Stimulated activated CD4-positive, alpha-beta T cell treated with anti-CD3 and anti-CD28 coated beads, Interleukin-4, amount 100 ng/mL, for 24 hours (primary cell): ENCODE data around the gene MUCL3.
"Not testable (repeated sequence)": the region's sequence is repeated elsewhere in the genome, so short reads cannot be mapped to it uniquely, and the experiment has no call there.

Experiments used
- DNase-seq: peaks from one replicate; pipeline ENCODE4 v3.0.0-alpha.2; 2020

Gene MUCL3

DNA sequence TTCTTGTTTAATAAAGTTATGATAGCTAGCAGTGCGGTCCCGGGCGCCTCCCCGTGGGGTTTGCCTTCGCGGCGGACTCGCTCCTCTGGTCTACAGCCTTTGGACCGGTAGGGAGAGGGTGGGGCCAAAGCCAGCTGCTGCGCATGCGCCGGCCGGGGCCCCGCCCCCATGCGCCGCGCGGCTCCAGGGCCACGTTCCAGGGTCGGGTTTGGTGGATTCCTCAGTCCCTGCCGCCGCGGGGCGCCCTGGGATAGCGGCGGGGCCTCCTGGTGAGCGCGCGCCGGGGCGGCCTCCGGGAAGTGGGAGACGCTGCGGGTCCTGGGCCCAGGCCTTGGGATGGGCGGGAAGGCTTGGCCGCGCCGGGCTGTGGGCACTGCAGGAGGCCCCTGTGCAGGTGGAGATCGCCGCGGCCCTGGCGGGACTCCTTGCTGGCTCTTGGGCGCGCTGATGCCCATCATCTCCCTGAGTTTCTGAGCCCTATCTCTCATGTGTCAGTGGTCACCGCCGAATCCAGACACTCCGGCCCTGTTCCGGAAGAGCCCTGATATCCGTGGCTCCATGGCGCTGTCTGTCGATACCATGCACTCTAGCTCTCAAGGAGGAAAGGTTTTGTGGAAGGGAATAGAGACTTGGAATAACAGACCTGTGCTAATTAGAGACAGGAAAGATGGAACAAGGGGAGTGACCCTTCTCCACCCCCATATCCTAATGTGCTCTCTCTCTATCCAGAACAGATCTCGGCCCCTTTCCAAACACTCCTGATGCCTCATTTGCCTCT is 26.5 kb upstream of the MUCL3 start, which contains the start of gene VARS2:
TSS of gene VARS2 (plus strand) at position 163 of the 778 bp plus-strand sequence. CDS start at position 762, 599 bp downstream.
- DNase-seq: peak; percentile 85

DNA sequence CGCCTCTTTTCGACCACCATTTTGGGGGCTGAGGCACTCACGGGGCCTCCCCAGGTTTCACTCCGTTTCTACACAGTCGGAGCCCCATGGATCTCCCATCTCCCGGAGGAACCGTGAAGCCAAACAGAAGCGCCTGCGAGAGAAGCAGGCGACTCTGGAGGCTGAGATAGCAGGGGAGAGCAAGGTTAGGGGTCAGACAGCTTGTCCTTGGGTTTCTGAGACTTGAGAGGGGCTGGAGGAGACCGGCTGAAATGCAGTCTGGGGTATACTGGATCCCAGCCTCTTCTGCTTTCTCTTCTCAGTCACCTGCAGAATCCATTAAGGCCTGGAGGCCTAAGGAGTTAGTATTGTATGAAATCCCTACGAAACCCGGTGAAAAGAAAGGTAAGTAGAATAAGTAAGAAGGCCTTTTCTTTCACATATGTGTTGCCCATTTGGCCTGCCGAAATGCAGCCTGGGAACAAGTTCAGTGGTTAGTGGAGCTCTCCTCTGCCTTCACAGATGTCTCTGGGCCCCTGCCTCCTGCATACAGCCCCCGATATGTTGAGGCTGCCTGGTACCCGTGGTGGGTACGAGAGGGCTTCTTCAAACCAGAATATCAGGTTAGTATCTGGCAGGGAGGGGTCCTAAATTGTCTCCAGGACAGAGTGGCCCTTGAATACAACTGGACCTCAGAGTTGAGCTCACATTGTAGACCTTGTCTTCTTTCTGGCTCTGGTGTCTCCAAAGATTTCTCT is 25.8 kb upstream of the MUCL3 start:
- DNase-seq: no peak

DNA sequence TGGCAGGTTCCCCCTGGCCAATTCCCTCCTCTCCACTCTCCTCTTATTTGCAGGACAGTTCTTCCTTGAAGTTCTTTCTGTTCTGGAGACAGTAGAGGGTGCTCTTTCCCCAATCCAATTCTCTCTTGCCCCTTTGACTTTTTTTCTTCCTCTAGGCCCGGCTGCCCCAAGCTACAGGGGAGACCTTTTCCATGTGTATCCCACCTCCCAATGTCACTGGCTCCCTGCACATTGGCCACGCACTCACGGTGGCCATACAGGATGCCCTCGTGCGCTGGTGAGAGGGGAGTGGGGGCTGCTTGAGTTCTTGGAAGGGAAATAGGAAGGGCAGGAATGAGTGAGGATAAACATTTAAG is 25.2 kb upstream of the MUCL3 start:
- peak; percentile 13 for DNase-seq

DNA sequence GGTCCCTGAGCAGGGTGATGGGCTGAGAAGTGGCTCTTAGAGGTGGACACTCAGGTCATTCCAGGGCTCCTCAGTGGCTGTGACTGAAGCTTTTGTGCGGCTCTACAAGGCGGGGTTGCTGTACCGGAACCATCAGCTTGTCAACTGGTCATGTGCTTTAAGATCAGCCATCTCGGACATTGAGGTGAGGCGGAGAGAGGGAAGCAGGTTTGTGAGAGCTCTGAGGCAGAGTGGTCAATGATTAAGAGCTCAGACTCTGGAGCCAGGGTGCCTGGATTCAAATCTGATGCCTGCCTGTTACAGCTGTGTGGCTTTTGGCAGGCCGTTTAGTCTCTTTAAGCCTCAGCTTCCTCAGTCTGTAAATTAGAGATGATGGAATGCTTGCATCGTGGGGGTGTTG is 23.7 kb upstream of the MUCL3 start:
- DNase-seq: no peak

DNA sequence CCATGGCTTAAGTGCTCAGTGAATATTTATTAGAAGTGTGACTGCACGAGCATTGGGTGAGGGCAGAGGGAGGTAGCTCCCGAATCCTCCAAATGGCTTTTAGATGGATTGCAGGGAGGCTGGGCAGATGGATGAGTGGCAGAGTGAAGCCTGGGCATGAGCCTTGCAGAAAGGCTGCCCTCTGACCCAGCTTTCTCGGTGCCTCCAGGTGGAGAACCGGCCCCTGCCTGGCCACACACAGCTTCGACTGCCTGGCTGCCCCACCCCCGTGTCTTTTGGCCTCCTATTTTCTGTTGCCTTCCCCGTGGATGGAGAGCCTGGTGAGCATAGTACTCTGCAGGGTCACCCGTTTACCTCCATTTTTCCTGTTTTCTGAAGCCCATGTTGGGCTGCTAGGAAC is 23.3 kb upstream of the MUCL3 start:
- DNase-seq: no peak

DNA sequence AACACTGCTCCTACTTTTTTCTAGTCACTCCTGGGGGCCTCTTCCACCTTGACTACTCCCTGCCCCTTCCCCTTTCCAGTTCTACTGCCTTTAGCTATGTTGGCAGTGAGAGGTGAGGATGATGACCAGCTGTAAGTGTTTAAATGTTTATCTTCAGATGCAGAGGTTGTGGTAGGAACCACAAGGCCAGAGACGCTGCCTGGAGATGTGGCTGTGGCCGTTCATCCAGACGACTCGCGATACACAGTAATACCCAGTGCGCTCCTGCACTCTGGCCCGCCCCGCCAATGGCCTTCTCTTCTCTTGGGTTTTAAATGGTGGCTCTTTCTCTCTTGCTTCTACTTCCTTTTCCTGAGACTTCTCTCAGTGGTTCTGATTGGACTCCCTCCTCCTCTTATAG is 22.1 kb upstream of the MUCL3 start:
- no peak for DNase-seq

DNA sequence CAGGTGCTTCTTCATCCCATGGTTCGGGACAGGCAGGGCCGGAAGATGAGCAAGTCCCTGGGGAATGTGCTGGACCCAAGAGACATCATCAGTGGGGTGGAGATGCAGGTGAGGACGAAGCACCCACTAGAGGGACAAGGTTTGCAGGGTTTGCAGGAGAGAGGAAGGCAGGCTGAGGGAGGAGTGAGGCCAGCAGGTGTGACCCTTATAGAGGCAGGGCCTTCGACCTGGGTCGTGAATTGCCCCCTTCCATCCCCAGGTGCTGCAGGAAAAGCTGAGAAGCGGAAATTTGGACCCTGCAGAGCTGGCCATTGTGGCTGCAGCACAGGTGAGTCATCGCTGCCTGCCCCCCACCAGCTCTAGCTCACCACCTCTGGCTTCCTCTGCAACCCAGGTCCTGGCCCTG is 18.3 kb upstream of the MUCL3 start:
- no peak for DNase-seq

DNA sequence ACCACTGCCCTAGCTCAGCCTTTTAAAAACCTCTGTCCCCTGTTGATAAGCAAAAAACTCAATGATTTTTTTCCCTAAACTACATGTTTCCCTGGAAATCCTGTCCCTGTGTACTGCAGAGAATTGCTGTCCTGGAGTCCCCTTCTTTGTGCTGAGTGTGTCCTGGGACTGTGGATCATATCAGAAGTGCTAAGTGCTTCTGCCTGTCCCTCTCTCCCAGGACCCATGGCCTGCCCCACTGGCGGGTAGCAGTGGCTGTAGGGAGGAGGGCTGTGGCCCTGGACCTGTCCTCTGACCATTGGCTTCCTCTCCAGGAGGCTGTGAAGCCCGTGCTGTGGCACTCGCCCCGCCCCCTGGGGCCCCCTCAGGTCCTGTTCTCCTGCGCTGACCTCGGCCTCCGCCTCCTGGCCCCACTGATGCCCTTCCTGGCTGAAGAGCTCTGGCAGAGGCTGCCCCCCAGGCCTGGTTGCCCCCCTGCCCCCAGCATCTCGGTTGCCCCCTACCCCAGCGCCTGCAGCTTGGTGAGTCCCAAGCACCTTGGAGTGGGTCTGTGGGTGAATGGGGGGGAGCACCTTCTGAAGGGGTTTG is 16.6 kb upstream of the MUCL3 start:
- DNase-seq: not testable (repeated sequence)

DNA sequence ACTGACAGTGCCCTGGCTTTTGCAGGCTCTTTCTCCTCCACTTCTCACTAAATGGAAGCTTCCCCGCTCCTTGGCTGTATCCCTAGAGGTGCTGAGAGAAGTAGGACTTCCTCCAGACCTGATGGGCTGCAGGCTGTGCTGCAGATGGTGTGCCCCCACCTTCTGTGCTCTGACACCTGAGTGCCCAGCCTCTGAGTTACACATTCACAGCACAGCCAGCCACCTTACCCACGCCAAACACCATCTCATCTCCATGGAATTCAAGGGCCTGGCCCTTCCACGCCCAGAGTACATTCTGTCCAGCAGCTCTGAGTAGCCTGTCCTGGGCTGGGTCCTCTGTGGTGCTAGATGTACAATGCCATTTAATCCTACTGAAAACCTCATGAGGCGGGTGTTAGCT is 14.1 kb upstream of the MUCL3 start:
- DNase-seq: no peak

DNA sequence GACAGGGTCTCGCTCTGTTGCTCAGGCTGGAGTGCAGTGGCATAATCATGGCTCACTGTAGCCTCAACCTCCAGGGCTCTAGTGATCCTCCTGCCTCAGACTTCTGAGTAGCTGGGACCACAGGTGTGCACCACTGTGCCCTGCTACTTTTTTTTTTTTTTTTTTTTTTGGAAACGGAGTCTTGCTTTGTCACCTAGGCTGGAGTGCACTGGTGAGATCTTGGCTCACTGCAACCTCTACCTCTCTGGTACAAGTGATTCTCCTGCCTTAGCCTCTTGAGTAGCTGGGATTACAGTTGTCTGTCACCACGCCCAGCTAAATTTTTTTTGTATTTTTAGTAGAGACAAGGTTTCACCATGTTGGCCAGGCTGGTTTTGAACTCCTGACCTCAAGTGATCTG is 13.7 kb upstream of the MUCL3 start:
- not testable (repeated sequence) for DNase-seq

DNA sequence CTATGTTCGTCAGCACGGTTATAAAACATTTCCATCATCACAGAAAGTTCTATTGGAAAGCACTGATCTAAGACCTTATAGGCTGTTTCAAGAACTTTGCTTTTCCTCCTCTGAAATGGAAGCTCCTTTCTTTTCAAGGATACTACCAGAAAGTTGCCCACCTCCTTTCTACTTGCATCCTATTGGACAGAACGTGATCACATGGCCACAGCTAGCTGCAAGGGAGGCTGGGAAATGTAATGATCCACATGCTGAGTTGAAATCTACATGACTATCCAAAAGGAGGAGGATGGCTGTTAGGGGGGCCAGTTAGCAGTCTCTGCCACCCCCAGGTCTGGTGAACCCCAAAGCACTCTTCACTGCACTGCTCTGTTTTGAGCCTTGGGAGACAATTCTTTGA is 12.1 kb upstream of the MUCL3 start:
- no peak for DNase-seq

DNA sequence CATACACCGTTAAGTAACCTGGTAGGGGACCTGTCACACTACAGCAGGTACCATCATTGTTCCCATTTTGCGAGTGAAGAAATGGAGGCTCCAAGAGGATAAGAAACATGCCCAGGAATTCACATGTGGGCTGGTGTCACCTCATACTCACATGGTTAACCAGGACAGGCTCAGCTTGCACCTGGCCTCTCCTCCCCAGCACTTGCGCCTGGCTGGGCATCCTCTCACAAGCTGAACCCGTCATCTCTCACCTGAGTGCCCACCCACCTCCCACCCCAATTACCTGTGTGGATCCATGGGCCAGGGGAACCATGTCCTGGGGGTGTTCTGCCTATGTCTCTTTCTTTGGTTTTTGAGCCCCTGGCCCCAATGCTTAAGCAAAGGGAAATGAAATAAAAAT is 10.3 kb upstream of the MUCL3 start:
- DNase-seq: no peak

DNA sequence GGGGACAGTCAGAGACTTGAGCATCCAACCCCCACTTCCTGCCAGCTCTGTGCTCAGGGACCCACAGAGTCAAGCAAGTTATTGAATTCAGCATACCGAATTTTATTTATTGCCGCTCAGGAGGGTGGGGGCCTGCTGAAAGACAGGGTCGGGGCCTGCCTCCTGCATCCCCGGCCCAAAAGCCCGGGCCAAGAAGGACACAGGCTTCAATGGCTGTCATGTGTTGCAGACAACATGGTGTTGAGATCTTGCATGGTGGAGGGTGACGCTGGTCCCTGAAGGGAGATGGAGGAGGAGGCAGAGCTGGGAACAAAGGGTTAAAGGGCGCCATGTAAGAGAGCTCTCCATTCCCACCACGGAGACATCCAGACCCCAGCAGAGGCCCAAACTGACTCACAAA is 9.5 kb upstream of the MUCL3 start:
- DNase-seq: no peak

DNA sequence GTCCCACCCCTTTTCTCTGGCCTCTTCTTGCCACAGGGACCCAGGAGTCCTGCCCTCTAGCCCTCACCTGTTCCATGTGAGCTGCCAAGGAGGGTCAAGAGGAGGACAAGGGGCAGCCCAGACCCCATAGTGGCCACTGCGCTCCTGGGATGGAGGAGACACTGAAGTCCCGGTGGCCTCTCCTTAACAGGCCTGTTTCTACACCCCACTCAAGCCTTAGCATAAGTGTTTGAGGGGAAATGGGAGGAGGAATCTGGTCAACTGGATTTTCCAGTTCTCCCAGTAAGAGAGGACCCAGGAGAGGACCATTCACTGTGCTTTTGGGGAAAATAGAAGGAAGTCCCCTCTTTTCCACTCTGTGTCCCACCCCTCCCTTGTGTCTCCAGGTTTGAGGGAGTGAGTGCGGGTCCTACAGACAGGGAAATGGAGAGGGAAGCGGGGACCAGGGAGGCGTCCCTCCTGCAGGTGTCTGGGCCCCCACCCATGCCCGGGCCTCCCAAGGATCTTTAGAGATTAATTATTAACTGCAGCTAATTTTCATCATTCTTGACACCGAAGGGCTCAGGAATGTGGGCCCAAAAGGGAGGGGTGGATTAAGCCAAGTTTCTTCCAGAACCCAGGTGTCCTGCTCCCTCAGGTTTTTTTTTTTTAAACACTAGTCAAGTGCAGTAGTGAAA is 8.7 kb upstream of the MUCL3 start, which contains the start of gene SFTA2:
TSS of gene SFTA2 (minus strand) at position 202 of the 677 bp plus-strand sequence. CDS start at position 128, 74 bp downstream.
- no peak for DNase-seq

DNA sequence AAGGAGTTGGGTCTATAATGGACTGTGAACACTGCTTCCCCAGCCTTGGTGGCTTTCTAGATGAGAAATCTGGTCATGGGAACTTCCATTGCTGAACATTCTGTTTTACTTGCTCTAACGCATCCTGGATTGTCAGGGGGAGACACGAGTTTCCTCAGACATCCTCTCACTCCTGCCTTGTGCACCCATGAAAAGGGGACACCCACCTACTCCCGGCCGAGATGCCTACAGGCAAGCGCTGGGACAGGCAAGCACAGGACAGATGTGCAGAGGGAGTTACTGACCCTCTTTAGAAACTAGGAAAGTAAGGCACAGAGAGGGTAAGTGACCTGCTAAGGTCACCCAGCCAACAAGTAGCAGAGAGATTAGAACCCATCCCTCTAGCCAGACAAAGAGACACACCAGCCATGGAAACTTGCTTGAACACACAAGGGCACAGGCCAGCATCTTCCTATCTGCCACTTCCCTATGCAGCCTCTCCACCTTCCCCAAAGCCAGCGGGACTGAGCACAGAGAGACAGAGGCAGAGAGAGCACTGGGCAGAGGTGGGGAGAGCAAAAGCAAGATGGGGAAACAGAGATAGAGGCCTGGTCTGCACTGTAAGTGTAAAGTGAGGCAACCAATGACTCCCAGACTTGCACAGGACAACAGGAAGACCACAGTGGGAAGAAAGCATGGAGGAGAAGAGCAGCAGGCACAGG is 8.0 kb upstream of the MUCL3 start:
- no peak for DNase-seq

DNA sequence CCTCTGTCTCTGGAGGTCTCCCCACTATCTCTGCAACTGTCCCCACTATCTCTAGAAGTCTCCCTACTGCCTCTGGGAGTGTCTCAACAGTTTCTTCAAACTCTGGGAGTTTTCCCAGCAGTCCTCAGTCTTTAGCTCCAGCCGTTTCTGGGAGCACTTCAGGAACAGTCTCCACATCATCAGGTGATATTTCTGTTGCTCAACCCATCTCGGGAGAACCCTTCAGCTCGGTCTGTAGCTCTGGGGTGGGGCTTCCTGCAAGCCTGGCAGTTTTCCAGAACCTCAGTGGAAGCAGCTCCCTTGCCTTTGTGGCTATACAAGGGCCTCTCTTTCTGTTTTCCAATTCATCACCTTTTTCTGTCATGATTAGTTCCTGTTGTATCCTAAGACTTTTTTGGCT is 5.8 kb upstream of the MUCL3 start:
- no peak for DNase-seq

DNA sequence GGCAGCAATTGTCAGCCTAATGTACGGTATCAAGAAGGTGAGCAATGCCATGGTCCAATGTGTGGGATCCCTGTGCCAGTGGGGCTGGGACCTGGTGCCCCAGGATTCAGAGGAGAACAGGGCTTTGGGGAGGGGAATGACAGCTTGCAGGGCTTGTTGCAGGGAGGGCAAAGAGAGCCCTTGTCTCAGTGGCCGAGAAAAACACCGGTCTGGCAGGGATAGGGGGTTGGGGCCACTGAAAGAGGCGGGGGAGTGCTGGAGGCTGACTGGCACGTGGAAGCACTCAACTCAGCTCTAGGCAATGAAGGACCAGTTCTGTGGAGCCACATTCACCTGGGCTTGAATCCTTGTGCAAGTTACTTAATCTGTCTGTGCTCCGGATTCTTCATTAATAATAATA is 3.5 kb upstream of the MUCL3 start:
- no peak for DNase-seq

DNA sequence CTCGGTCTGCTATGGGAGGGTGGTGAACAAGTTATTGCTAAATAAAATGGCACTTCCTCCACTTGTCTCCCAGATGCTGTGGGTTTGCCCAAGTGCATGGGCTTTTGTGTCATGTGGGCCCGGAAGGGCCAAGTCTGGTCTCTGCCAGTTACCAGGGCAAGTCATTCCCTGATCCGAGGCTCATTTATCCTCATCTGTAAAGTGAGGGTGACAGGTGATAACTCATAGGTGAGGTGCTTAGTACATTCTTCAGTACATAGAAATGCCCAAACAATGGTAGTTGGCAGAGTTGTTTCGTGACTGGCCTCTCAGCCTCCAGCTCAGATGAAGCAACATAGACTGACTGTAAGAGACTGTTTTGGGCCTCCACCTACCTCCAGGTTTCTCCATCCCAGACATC is 2.0 kb upstream of the MUCL3 start:
- DNase-seq: no peak

DNA sequence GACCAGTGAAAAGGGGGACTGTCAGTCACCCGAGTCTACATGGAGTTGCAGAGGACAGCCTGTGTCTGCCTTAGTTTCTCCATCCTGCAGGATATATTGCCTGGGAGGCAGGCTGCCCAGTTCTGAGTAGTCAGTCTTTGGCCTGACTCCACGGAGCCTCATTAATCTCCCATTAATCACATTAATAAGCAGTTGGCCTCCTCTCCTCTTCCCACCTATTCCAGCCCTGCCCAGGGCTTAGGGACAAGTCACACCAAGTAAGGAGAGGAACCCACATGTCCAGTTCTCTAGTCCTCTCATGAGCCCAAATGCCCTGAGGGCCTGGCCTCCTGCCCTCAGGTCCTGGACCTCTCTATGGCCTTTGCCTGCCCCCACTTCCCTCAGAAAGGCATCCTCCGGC is 1.3 kb upstream of the MUCL3 start:
- no peak for DNase-seq

DNA sequence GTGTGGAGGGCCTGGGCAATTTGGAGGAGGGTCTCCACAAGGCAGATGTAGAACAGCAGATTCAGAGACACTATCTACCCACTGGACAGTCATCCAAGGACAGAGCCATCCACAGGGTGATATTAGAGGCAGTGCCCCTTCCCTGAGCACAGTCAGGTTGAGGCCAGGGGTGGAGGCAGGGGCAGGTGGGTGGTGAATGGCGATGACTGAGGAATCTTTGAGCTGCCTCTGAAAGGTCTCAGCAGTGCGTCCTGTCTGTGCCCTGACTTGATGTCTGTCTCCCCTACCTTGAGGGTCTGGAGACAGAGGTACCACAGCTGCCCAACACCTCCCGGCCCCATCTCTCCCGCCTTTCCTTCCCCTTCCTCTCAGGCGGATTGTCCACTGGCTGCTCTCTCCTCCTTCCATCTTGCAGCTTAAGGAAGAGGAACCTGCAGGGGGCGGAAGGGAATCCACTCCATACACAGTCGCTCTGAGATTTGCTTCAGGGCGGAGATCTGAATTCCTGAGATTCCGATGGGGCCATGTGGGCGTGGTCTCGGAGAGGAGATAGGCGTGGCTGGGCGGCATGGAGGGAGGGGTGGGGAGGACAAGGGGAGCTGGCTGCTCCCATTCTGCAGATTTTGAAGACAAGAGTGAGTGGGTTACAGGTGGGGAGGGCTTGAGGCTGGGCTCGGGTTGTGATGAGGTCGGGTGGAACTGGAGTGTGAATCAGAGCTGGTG is 1.7 kb downstream of the MUCL3 start:
- DNase-seq: no peak

DNA sequence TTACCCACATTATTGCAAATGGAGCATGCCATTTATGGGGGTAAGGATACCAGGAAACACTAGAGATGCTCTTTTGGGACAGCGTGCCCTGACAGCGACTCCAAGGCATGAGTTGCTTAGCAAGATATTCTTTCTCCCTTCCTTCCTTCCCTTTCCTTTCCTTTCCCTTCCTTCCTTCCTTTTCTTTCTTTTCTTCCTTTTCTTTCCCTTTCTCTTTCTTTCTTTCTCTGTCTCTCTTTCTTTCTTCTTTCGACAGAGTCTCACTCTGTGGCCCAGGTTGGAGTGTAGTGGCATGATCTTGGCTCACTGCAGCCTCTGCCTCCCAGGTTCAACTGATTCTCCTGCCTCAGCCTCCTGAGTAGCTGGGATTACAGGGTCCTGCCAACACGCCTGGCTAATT is 3.3 kb downstream of the MUCL3 start:
- no peak for DNase-seq

DNA sequence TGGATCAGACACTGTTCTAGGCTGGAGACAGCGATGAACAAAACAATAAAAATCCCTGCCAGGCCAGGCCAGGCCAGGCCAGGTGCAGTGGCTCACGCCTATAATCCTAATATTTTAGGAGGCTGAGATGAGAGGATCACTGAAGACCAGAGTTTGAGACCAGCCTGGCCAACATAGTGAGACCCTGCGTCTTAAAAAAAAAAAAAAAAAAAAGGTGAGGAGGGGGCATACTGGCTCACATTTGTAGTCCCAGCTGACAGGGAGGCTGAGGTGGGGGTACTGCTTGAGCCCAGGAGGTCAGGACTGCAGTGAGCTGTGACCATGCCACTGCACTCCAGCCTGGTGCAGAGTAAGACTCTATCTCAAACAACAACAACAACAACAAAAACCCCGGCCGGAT is 4.5 kb downstream of the MUCL3 start:
- DNase-seq: no peak
